GM20000 (cell line): ENCODE results near the gene FRMD4A.

ENCODE experiments used
- DNase-seq: peaks from one replicate; pipeline ENCODE4 v3.0.0; 2012; ENCODE audit warnings: low spot score
- CTCF ChIP-seq: IDR thresholded peaks from 2 replicates; pipeline ENCODE4 v1.5.1; 2012; ENCODE audit warnings: mild to moderate bottlenecking, control low read depth; ENCODE audit errors: extremely low read depth, missing control alignments

The FRMD4A gene

DNA sequence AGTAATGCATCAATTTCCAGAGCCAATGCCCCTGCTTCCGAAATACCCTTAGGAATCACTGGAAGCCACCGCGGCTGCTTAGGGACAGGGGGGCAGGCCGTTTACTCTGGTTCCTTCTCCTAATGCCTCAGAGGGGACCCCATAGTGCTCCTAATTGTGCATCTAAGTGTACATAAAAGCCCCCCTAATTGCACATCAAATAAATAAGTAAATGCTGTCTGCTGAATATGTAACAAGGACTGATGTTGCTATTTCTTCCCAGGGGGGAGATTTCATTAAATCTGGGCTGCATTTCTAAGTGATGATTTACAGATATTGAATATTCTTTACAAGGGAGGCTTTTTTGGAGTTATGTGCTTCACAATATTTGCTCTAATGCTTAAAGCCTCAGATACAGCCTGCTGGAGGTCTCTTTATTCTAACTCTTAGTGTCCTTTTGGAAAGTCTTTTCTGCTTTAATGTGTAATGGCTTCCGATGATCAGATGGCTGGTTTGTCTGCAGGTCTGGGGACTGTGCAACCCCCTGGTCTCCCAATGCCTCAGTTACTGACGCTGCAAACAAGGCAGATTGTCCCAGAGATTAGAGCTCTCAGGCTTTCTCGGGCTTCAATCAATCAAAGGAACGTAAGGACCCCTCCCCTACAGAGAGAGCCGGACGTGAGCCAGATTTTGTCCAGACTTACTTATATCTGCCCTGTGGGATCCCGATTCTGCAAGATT, 601.0 kb downstream of the FRMD4A start:
- no peak for TF ChIP-seq CTCF

GRCh38 chr10:13728898-13729535, 601.7 kb downstream of the FRMD4A start:
- TF ChIP-seq CTCF, result no peak
- no peak for DNase-seq

More for the DNA sequence above, 601.0 kb downstream of the FRMD4A start:
- no peak for DNase-seq

DNA sequence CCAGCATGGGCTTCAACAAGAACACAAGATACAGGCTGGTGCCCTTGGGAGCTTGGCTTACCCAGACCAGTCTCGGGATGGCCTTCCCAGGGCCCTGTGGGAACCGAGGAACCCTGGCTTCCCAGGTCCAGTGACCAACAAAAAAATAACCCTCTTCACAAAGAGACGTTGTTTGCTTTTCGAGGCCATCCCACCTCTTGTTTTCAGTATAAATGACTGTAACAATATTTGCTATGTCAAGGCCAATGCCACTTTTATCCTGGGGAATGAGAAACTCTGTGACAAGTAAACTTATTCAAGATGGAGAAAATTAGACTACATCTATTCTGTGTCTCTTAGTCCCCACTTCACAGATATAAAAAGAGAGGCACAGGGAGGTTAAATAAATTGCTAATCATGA, 605.1 kb downstream of the FRMD4A start:
- no peak for DNase-seq
- TF ChIP-seq CTCF, result no peak

GRCh38 chr10:13724484-13724883, 606.2 kb downstream of the FRMD4A start:
- no peak for TF ChIP-seq CTCF
- DNase-seq, result no peak

DNA sequence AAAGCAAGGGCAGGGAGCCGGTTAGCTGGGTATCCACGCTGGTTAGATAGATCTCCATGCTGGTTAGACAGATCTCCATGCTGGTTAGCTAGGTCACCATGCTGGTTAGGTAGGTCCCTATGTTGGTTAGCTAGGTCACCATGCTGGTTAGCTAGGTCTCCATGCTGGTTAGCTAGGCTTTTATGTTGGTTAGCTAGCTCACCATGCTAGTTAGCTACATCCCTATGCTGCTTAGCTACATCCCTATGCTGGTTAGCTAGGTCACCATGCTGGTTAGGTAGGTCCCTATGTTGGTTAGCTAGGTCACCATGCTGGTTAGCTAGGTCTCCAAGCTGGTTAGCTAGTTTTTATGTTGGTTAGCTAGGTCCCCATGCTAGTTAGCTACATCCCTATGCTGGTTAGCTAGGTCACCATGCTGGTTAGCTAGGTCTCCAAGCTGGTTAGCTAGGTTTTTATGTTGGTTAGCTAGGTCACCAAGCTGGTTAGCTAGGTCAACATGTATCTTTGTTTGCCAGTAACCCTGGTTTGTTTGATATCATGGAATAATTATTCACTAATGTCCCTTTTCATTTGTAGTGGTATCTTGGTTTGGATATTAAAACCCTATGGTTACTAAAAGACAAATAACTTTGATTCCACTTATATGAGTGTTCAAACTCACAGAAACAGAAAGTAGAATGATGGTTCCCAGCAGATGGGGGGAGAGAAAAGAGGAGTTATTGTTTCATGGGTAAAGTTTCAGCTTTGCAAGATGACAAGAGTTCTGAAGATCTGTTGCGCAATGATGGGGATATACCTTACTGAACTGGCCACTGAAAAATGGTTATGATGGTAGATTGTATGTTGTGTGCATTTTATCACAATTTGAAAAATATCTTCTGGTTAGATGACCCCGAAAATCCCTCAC, 607.7 kb downstream of the FRMD4A start:
- no peak for DNase-seq
- TF ChIP-seq CTCF, result no peak

- no peak for TF ChIP-seq CTCF
- no peak for DNase-seq
Observed at GRCh38 chr10:13721486-13721885, 609.2 kb downstream of the FRMD4A start.

- DNase-seq, result no peak
- TF ChIP-seq CTCF, result no peak
Observed at GRCh38 chr10:13720699-13721098, 610.0 kb downstream of the FRMD4A start.
